HepG2 (cell line): ENCODE results near the gene ATP8A1. TPM values are rescaled to one million over a fixed set of nuclear protein-coding genes. Genes with fewer than 3 reads are reported as not detected.

Source experiments
- ASH2L ChIP-seq: fragments of 300-600, 200-600 bp; sonication (generic); IDR thresholded peaks from 2 replicates; pipeline ENCODE4 v1.7.0; 2017; ENCODE audit warnings: low read depth, mild to moderate bottlenecking, moderate library complexity, mixed read lengths, low read length; ENCODE audit not compliant: insufficient read length
- DMTF1 ChIP-seq: sonication (generic); formaldehyde crosslinking; IDR thresholded peaks from 2 replicates; pipeline ENCODE4 v1.4.0; 2020; ENCODE audit warnings: mild to moderate bottlenecking, missing genetic modification reagents
- ETV5 ChIP-seq: IDR thresholded peaks from 2 replicates; pipeline ENCODE4 v1.6.1; 2018; ENCODE audit warnings: missing biosample characterization, missing genetic modification reagents, inconsistent platforms, borderline replicate concordance
- GPN1 ChIP-seq: sonication (generic); formaldehyde crosslinking; IDR thresholded peaks from 2 replicates; pipeline ENCODE4 v1.5.1; 2020; ENCODE audit warnings: missing genetic modification reagents, borderline replicate concordance
- HDAC2 ChIP-seq: sonication (generic); formaldehyde crosslinking; IDR thresholded peaks from 2 replicates; pipeline ENCODE4 v1.4.0; 2020; ENCODE audit warnings: missing genetic modification reagents
- HOXA5 ChIP-seq: sonication (generic); formaldehyde crosslinking; IDR thresholded peaks from 2 replicates; pipeline ENCODE4 v1.4.0; 2020; ENCODE audit warnings: missing genetic modification reagents
- MBNL3 ChIP-seq: fragments of 250-450 bp; sonication (Bioruptor Pico); conservative IDR thresholded peaks from 2 replicates; pipeline ENCODE4 v1.8.0; 2022; ENCODE audit warnings: mild to moderate bottlenecking, inconsistent platforms
- MTF1 ChIP-seq: sonication (generic); formaldehyde crosslinking; IDR thresholded peaks from 2 replicates; pipeline ENCODE4 v1.5.0; 2020; ENCODE audit warnings: missing genetic modification reagents
- NFATC3 ChIP-seq: sonication (generic); formaldehyde crosslinking; IDR thresholded peaks from 2 replicates; pipeline ENCODE4 v1.5.1; 2020; ENCODE audit warnings: mild to moderate bottlenecking, missing genetic modification reagents
- PREB ChIP-seq: sonication (generic); formaldehyde crosslinking; IDR thresholded peaks from 2 replicates; pipeline ENCODE4 v1.4.0; 2020; ENCODE audit warnings: missing genetic modification reagents
- RBM39 ChIP-seq: fragments of 200-400 bp; formaldehyde crosslinking; IDR thresholded peaks from one replicate; pipeline ENCODE4 v1.6.1; 2018; ENCODE audit warnings: antibody characterized with exemption, mild to moderate bottlenecking, low read depth, low read length; ENCODE audit not compliant: poor library complexity, severe bottlenecking
- UBTF ChIP-seq: sonication (generic); formaldehyde crosslinking; IDR thresholded peaks from 2 replicates; pipeline ENCODE4 v1.4.0; 2020; ENCODE audit warnings: mild to moderate bottlenecking, missing genetic modification reagents
- ZNF101 ChIP-seq: sonication (generic); formaldehyde crosslinking; IDR thresholded peaks from 2 replicates; pipeline ENCODE4 v1.4.0; 2020; ENCODE audit warnings: mild to moderate bottlenecking, low read depth, missing genetic modification reagents, borderline replicate concordance
- ZNF317 ChIP-seq: sonication (generic); formaldehyde crosslinking; IDR thresholded peaks from 2 replicates; pipeline ENCODE4 v1.5.0; 2020; ENCODE audit warnings: mild to moderate bottlenecking, missing genetic modification reagents
- ZNF382 ChIP-seq: sonication (generic); formaldehyde crosslinking; IDR thresholded peaks from 2 replicates; pipeline ENCODE4 v1.5.0; 2020; ENCODE audit warnings: missing genetic modification reagents, mild to moderate bottlenecking, borderline replicate concordance
- ZNF530 ChIP-seq: sonication (generic); formaldehyde crosslinking; IDR thresholded peaks from 2 replicates; pipeline ENCODE4 v1.5.0; 2020; ENCODE audit warnings: low read depth, mild to moderate bottlenecking, missing genetic modification reagents
- ZNF543 ChIP-seq: sonication (generic); formaldehyde crosslinking; IDR thresholded peaks from 2 replicates; pipeline ENCODE4 v1.4.0; 2020; ENCODE audit warnings: mild to moderate bottlenecking, missing genetic modification reagents
- ZNF576 ChIP-seq: sonication (generic); formaldehyde crosslinking; IDR thresholded peaks from 2 replicates; pipeline ENCODE4 v1.4.0; 2020; ENCODE audit warnings: mild to moderate bottlenecking, missing genetic modification reagents
- ZNF597 ChIP-seq: sonication (generic); formaldehyde crosslinking; IDR thresholded peaks from 2 replicates; pipeline ENCODE4 v1.5.0; 2020; ENCODE audit warnings: missing genetic modification reagents
- ZNF850 ChIP-seq: sonication (generic); formaldehyde crosslinking; conservative IDR thresholded peaks from 2 replicates; pipeline ENCODE4 v1.9.0; 2021; ENCODE audit warnings: mild to moderate bottlenecking, missing genetic modification reagents
- ZSCAN9 ChIP-seq: IDR thresholded peaks from 2 replicates; pipeline ENCODE4 v1.6.1; 2016; ENCODE audit warnings: borderline replicate concordance
- polyA plus RNA-seq, 8 experiments: library from polyadenylated mRNA; depleted of rRNA in 3 of 8; stranded (reverse) in 7 of 8; unstranded in 1 of 8; fragments of >200 nt; fragmentation: Illumina TruSeq in 4 of 8; extraction: Trizol in 4 of 8; gene quantifications; 2 replicates each; pipeline versions ENCODE4 v1.2.1 to v1.2.3, GENCODE V29; 2011 to 2016; ENCODE audit warnings: low read depth in 4 of 8, missing spikeins in 1 of 8, mixed read lengths in 1 of 8; ENCODE audit not compliant: insufficient read depth in 1 of 8
- total RNA-seq, 5 experiments: library from RNA; depleted of rRNA; stranded (reverse); fragments of >200 nt; fragmentation: Illumina TruSeq; extraction: Trizol; gene quantifications; 2 replicates each; pipeline ENCODE4 v1.2.3, GENCODE V29; 2016; ENCODE audit warnings: low read depth in 1 of 5

The ATP8A1 gene
- total and polyA plus RNA-seq, 2 of the 13 experiments (the other 11 are each of a cell fraction or from before 2014, with no cell fraction given), result 1.7 to 6.2 TPM

- no peak for TF ChIP-seq ZNF576 (CRISPR knock-in tag)
- TF ChIP-seq ZNF597 (CRISPR knock-in tag), result no peak
- TF ChIP-seq ASH2L, result peak; percentile 28
- no peak for TF ChIP-seq RBM39
- TF ChIP-seq MBNL3, result no peak
- TF ChIP-seq ZNF101, result no peak
- no peak for TF ChIP-seq ZNF530 (CRISPR knock-in tag)
- TF ChIP-seq DMTF1, result no peak
- peak; percentile 67; the same call in 1 of the 2 replicates for TF ChIP-seq ZNF543 (CRISPR knock-in tag)
- TF ChIP-seq GPN1, result no peak
- no peak for TF ChIP-seq ZNF382 (CRISPR knock-in tag)
- peak; percentile 72 for TF ChIP-seq ZSCAN9 (CRISPR knock-in tag)
- peak; percentile 53; the same call in 1 of the 2 replicates for TF ChIP-seq ETV5 (CRISPR knock-in tag)
- no peak for TF ChIP-seq MTF1 (CRISPR knock-in tag)
- TF ChIP-seq HDAC2 (CRISPR knock-in tag), result peak; percentile 44; the same call in 1 of the 2 replicates
- no peak for TF ChIP-seq ZNF850 (CRISPR knock-in tag)
- TF ChIP-seq HOXA5 (CRISPR knock-in tag), result peak; percentile 80
- TF ChIP-seq UBTF (CRISPR knock-in tag), result peak; percentile 28; the same call in 1 of the 2 replicates
- peak; percentile 66; the same call in 1 of the 2 replicates for TF ChIP-seq ZNF317
- no peak for TF ChIP-seq PREB
- TF ChIP-seq NFATC3 (CRISPR knock-in tag), result no peak
Measured at GRCh38 chr4:42656944-42657792, at the start of gene ATP8A1 (continued).
